Activated CD8-positive, alpha-beta T cell treated with anti-CD3 and anti-CD28 coated beads for 36 hours (primary cell): ENCODE measurements around the gene CIITA. TPM values are rescaled to one million over a fixed set of nuclear protein-coding genes. Genes with fewer than 3 reads are reported as not detected.

ENCODE experiments used
- ATAC-seq: fragments of 200-7000 bp; cut with Tn5 transposase; one replicate; pipeline ENCODE4 v1.10.0; 2021; ENCODE audit warnings: mild to moderate bottlenecking, moderate library complexity
- CTCF ChIA-PET: fragments of 350-600 bp; sonication (Branson Sonifier 250); formaldehyde crosslinking; loops from one replicate; lab custom pipeline; 2021; ENCODE audit warnings: antibody characterized with exemption; lab: Charles Lee
- POLR2A ChIA-PET: fragments of 350-600 bp; sonication (Branson Sonifier 250); formaldehyde crosslinking; loops from one replicate; lab custom pipeline; 2021; ENCODE audit warnings: antibody characterized with exemption; lab: Charles Lee
- DNase-seq: peaks from one replicate; pipeline ENCODE4 v3.0.0-alpha.2; 2020
- H3K27ac Mint-ChIP-seq: one replicate; pipeline ENCODE4 v1.8.0; 2021; ENCODE audit warnings: mild to moderate bottlenecking, mixed read lengths
- H3K27me3 Mint-ChIP-seq: one replicate; pipeline ENCODE4 v1.8.0; 2021; ENCODE audit warnings: mixed read lengths
- H3K36me3 Mint-ChIP-seq: one replicate; pipeline ENCODE4 v1.8.0; 2021; ENCODE audit warnings: low read depth, mixed read lengths
- H3K4me1 Mint-ChIP-seq: one replicate; pipeline ENCODE4 v1.8.0; 2021; ENCODE audit warnings: low read depth, mixed read lengths
- H3K4me3 Mint-ChIP-seq: one replicate; pipeline ENCODE4 v1.8.0; 2021; ENCODE audit warnings: mild to moderate bottlenecking, moderate library complexity, mixed read lengths
- H3K9me3 Mint-ChIP-seq: one replicate; pipeline ENCODE4 v1.8.0; 2021; ENCODE audit warnings: mixed read lengths
- CTCF ChIP-seq: fragments of 200-600 bp; IDR thresholded peaks from one replicate; pipeline ENCODE4 v1.8.0; 2022; ENCODE audit warnings: antibody characterized with exemption, mild to moderate bottlenecking
- intact Hi-C: fragments of 100-400 bp; cut with micrococcal nuclease; formaldehyde crosslinking; loops from one replicate; pipeline ENCODE4 v1.10.0; 2022
- total RNA-seq, 2 experiments: library from RNA; stranded (reverse); gene quantifications; one replicate each; pipeline ENCODE4 v1.2.3, GENCODE V29; 2021

The CIITA gene
- total RNA-seq, 2 experiments from 2014 or later: 4.4 to 5.3 TPM

- H3K4me3 Mint-ChIP-seq: no peak overlapping the region
- no peak overlapping the region for H3K27ac Mint-ChIP-seq
- H3K27me3 Mint-ChIP-seq: no peaks in the 10 kb centered on the region
- no peaks in the 10 kb centered on the region for H3K9me3 Mint-ChIP-seq
- peak; percentile 90 for TF ChIP-seq CTCF
- H3K4me1 Mint-ChIP-seq: peaks cover 10% of the 10 kb centered on the region
- ATAC-seq (peak; percentile 87), DNase-seq (peak; percentile 96)
- CTCF ChIA-PET: interaction anchor here (0.6 to 3.7 kb wide), 40 partner anchors 9 to 407 kb away, joined by 3 to 40 read pairs (median 4); partner anchors contain the start of genes CIITA, DEXI and NUBP1
- no peaks in the 10 kb centered on the region for H3K36me3 Mint-ChIP-seq
- intact Hi-C loops: loop anchor here (5.0 to 10.0 kb wide), 2 partner anchors 104 to 176 kb away; partner anchors contain the start of genes NUBP1 and TVP23A
- POLR2A ChIA-PET: interaction anchor here (0.5 to 1.2 kb wide), 7 partner anchors 12 to 404 kb away, joined by 3 to 5 read pairs (median 3); no protein-coding TSS in a partner anchor
Measured at GRCh38 chr16:10918294-10919002, 41.4 kb downstream of the CIITA start.

- peaks cover 10% of the 10 kb centered on the region for H3K4me1 Mint-ChIP-seq
- ATAC-seq: no peak
- H3K9me3 Mint-ChIP-seq: no peaks in the 10 kb centered on the region
- TF ChIP-seq CTCF: no peak
- DNase-seq: no peak
- POLR2A ChIA-PET: interaction anchor here (0.7 to 1.2 kb wide), 5 partner anchors 11 to 47 kb away, joined by 3 to 5 read pairs (median 3); no protein-coding TSS in a partner anchor
- intact Hi-C loops: loop anchor here (5.0 to 10.0 kb wide), 2 partner anchors 104 to 177 kb away; partner anchors contain the start of genes NUBP1 and TVP23A
- CTCF ChIA-PET: interaction anchor here (0.6 to 3.7 kb wide), 37 partner anchors 9 to 407 kb away, joined by 3 to 40 read pairs (median 4); partner anchors contain the start of genes CIITA, DEXI and NUBP1
- no peaks in the 10 kb centered on the region for H3K36me3 Mint-ChIP-seq
- no peak overlapping the region for H3K27ac Mint-ChIP-seq
- H3K27me3 Mint-ChIP-seq: no peaks in the 10 kb centered on the region
- no peak overlapping the region for H3K4me3 Mint-ChIP-seq
Measured at GRCh38 chr16:10919003-10919351, 42.0 kb downstream of the CIITA start.

- no peak for DNase-seq
Measured at GRCh38 chr16:10920726-10921427, 43.9 kb downstream of the CIITA start.

GRCh38 chr16:10921536-10922327 is 44.7 kb downstream of the CIITA start:
- no peak overlapping the region for H3K27ac Mint-ChIP-seq
- TF ChIP-seq CTCF: no peak
- DNase-seq (no peak), ATAC-seq (no peak)
- H3K4me3 Mint-ChIP-seq: no peak overlapping the region
- intact Hi-C loops: loop anchor here (5.0 to 10.0 kb wide), 2 partner anchors 147 to 404 kb away; no protein-coding TSS in a partner anchor
- ChIA-PET POLR2A (no interaction called here), CTCF (interaction anchor here (0.7 to 1.0 kb wide), 3 partner anchors 10 to 166 kb away, joined by 3 to 4 read pairs (median 3); no protein-coding TSS in a partner anchor)
- no peaks in the 10 kb centered on the region for H3K27me3 Mint-ChIP-seq
- no peaks in the 10 kb centered on the region for H3K4me1 Mint-ChIP-seq
- H3K36me3 Mint-ChIP-seq: peaks cover 11% of the 10 kb centered on the region
- no peaks in the 10 kb centered on the region for H3K9me3 Mint-ChIP-seq

More at GRCh38 chr16:10920726-10921427, 43.9 kb downstream of the CIITA start:
- Mint-ChIP-seq H3K9me3 (no peaks in the 10 kb centered on the region), H3K27me3 (no peaks in the 10 kb centered on the region), H3K4me3 (no peak overlapping the region), H3K4me1 (peaks cover 4% of the 10 kb centered on the region), H3K27ac (no peak overlapping the region), H3K36me3 (peaks cover 7% of the 10 kb centered on the region)
- intact Hi-C loops: loop anchor here (5.0 to 10.0 kb wide), 2 partner anchors 146 to 404 kb away; no protein-coding TSS in a partner anchor
- ChIA-PET CTCF (interaction anchor here (0.9 to 3.7 kb wide), 3 partner anchors 16 to 407 kb away, joined by 3 to 19 read pairs (median 3); no protein-coding TSS in a partner anchor), POLR2A (no interaction called here)
- no peak for TF ChIP-seq CTCF
- no peak for ATAC-seq
